Esophagus (tissue), 2 donors: ENCODE results near the gene SRGAP2C. TPM values are rescaled to one million over a fixed set of nuclear protein-coding genes. Genes with fewer than 3 reads are reported as not detected.
"Not testable (repeated sequence)": the region's sequence is repeated elsewhere in the genome, so short reads cannot be mapped to it uniquely, and the experiment has no call there.

ENCODE experiments used
- H3K27ac ChIP-seq, 2 donors: one replicate each; pipeline ENCODE4 v1.5.1; 2013; ENCODE audit warnings: low read depth in 2 of 2, mild to moderate bottlenecking in 2 of 2, inconsistent platforms in 1 of 2, low read length in 1 of 2, moderate library complexity in 1 of 2
- H3K27me3 ChIP-seq, 2 donors: one replicate each; pipeline ENCODE4 v1.6.1; 2013; ENCODE audit warnings: low read length in 2 of 2, control low read depth in 1 of 2, mild to moderate bottlenecking in 1 of 2; ENCODE audit not compliant: insufficient read depth in 2 of 2, control insufficient read depth in 1 of 2
- H3K36me3 ChIP-seq, 2 donors: one replicate each; pipeline ENCODE4 v1.6.1; 2013; ENCODE audit warnings: low read length in 1 of 2; ENCODE audit not compliant: control insufficient read depth in 2 of 2, insufficient read depth in 2 of 2
- H3K4me1 ChIP-seq, 2 donors: one replicate each; pipeline ENCODE4 v1.6.1; 2013; ENCODE audit warnings: low read length in 1 of 2; ENCODE audit not compliant: control insufficient read depth in 2 of 2, insufficient read depth in 2 of 2
- H3K4me3 ChIP-seq, 2 donors: one replicate each; pipeline ENCODE4 v1.5.1; 2013; ENCODE audit warnings: low read length in 2 of 2, mild to moderate bottlenecking in 2 of 2, low read depth in 1 of 2, moderate library complexity in 1 of 2
- H3K9me3 ChIP-seq, 2 donors: one replicate each; pipeline ENCODE4 v1.6.1; 2013; ENCODE audit warnings: mild to moderate bottlenecking in 2 of 2, low read depth in 1 of 2, low read length in 1 of 2, moderate library complexity in 1 of 2; ENCODE audit not compliant: control insufficient read depth in 2 of 2, insufficient read depth in 1 of 2
- WGBS, 2 donors: extraction: QIAGEN DNeasy Blood & Tissue Kit; methylation state at CpG; one replicate each; pipeline ENCODE4 v1.1.7; 2013; 5-methylcytosine and 5-hydroxymethylcytosine counted together
- polyA plus RNA-seq, 2 donors: library from polyadenylated mRNA; stranded (reverse); fragments of 200-250 nt; gene quantifications; one replicate each; pipeline ENCODE4 v1.2.3, GENCODE V29; 2013
- donor health status: healthy with polysubstance abuse.
- donor health status: Bipolar disorder and iron deficiency.

Gene SRGAP2C
- polyA plus RNA-seq, 2 donors, result 2.0 to 2.8 TPM

- H3K27me3 ChIP-seq, H3K4me1 ChIP-seq, H3K9me3 ChIP-seq, H3K36me3 ChIP-seq, H3K4me3 ChIP-seq, H3K27ac ChIP-seq: not testable (repeated sequence)
- 78 to 94% methylated on average over 2 of the region's 4 CpGs for WGBS, 2 donors
Measured at GRCh38 chr1:121271143-121271715, 86.5 kb downstream of the SRGAP2C start.

DNA sequence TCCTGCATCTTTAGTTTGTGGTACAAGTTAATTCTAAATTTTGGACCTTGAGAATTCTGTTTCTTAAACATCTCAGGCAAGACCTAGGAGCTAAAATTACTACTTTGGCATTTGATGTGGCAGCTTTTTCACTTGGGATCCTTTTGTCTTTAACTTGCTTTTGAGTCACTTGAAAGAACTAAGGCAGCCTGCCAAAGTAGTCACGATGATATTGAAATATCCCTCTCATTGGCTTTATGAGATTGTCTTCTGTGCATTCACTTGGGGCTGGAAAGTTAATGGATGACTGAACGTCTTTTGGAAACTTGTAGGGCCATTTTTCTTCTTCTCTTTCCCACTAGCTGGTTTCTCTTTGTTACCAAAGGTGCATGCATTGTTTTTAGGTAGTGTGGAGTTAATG, 90.7 kb downstream of the SRGAP2C start:
- not testable (repeated sequence) for H3K4me3 ChIP-seq, H3K27me3 ChIP-seq, H3K36me3 ChIP-seq, H3K27ac ChIP-seq, H3K9me3 ChIP-seq, H3K4me1 ChIP-seq
- WGBS, 2 donors, result 52 to 69% methylated on average over 2 of the region's 2 CpGs

- H3K4me1 ChIP-seq, H3K27ac ChIP-seq, H3K9me3 ChIP-seq, H3K4me3 ChIP-seq, H3K27me3 ChIP-seq, H3K36me3 ChIP-seq: not testable (repeated sequence)
- WGBS, 2 donors, result 86% methylated on average over 1 of the region's 3 CpGs; no CpG with 5 or more reads in 1 of the 2 donors
Measured at GRCh38 chr1:121278202-121278601, 93.4 kb downstream of the SRGAP2C start.

DNA sequence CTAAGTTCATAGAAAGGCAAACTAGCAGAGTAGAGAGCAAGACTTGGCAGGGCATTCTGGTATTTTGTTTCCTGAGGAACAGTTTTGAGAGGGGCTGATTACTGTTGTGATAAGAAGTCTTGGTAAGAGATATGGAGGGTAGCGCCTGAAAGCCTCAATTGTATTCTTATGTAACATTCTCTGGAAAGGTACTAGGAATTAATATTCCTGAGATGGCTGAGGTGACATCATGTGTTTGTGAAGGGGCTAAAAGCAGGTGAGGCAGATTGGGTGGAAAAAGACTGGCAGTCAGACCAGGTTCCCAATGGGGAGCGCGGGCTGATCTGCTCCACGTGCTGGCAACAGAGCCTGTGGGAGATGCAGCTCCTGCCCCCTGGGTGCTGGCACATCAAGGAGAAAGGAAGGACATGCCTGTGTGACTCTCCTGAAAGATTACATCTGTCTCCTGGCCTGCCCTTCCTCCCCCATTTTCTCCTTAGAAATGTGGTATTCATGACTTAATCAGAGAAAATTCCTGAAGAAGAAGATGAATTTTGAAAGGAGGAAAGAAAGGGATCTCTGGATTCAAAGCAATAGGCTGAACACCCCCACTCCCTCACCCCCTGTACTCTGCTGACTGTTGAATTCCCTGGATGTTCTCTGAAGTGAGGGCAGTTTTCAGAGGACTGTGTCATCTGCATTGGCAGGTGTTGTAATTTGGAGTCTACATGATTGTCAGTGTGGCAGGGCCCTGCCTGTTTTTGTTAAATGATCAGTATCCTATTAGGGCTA, 94.2 kb downstream of the SRGAP2C start:
- not testable (repeated sequence) for H3K36me3 ChIP-seq, H3K27me3 ChIP-seq, H3K9me3 ChIP-seq, H3K27ac ChIP-seq, H3K4me3 ChIP-seq, H3K4me1 ChIP-seq
- WGBS, 2 donors, result 20 to 92% methylated on average over 1 to 3 of the region's 4 CpGs

- not testable (repeated sequence) for H3K36me3 ChIP-seq, H3K27me3 ChIP-seq, H3K4me3 ChIP-seq, H3K4me1 ChIP-seq, H3K9me3 ChIP-seq, H3K27ac ChIP-seq
- WGBS, 2 donors, result 76 to 78% methylated on average over 1 of the region's 4 CpGs
Measured at GRCh38 chr1:121279548-121279898, 94.7 kb downstream of the SRGAP2C start.

DNA sequence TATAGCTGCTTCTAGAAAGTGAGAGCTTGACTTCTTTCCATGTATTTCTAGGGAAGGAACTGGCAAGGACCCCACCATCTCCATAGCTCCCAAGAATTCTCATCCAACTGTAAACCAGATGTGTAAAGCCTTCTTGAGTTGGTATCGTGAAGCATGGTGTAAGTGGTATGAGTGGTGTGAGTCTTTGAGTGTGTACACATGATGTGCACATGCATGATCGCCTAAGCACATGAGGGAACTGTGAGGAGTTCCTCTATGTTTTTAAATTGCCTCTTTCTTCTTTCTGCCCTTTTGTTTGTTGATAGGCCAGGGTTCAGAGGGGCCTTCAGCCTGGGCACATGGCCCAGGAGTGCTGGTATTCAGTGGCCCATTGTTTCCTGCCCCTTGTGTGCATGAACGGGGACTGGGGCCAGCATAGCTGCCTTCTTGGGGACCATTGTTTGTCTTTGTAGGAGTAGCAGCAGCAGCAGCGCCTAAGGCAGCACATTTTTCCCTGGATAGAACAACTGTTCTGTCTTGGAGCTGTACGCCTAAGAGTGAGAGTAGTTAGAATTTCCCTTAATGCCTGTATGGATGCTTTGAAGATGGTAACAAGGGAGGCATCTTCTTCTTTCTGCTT, 96.0 kb downstream of the SRGAP2C start:
- H3K27me3 ChIP-seq, H3K27ac ChIP-seq, H3K9me3 ChIP-seq, H3K36me3 ChIP-seq, H3K4me3 ChIP-seq, H3K4me1 ChIP-seq: not testable (repeated sequence)
- 69 to 70% methylated on average over 3 of the region's 5 CpGs for WGBS, 2 donors

DNA sequence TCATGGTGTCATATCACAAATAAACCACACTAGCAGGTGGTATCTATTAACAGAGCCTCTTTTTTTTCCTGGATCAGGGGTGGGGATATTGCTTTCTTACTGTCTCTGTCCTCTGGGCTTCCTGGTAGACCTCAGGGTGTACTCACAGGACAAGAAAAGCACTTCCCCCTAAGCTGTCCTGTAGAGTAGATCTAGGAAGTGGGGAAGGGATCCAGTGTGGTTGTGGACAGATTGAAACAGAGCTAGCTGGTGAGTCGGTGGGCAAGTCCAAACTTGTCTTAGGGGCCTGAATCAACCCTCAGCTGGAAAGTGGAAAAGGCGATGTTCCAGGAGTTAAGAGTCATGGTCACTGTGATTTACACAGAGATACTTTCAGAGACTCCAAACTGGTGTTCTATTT, 96.7 kb downstream of the SRGAP2C start:
- not testable (repeated sequence) for H3K4me3 ChIP-seq, H3K27ac ChIP-seq, H3K4me1 ChIP-seq, H3K36me3 ChIP-seq, H3K27me3 ChIP-seq, H3K9me3 ChIP-seq
- no CpG with 5 or more reads among the region's 2 CpGs for WGBS, 2 donors

- H3K9me3 ChIP-seq, H3K27me3 ChIP-seq, H3K27ac ChIP-seq, H3K4me1 ChIP-seq, H3K36me3 ChIP-seq, H3K4me3 ChIP-seq: not testable (repeated sequence)
Measured at GRCh38 chr1:121283587-121284180, 98.9 kb downstream of the SRGAP2C start.

DNA sequence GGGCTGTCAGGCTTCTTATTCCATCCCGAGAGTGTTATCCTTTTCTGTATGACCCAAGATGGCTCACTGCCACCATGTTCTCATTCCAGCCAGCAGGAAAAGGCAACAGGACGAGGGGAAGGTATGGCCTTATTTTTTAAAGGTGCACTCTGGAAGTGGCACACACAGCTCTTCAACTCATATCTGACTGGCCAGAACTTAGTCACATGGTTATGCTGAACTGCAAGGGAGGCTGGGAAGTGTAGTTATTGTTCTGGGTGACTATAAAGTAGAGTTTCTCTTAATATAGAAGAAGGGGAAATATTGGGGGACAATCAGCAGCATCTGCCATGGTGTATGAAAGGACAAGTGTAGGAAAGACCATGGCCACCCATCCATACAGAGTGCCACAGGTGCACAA, 107.8 kb downstream of the SRGAP2C start:
- not testable (repeated sequence) for H3K36me3 ChIP-seq, H3K27ac ChIP-seq, H3K9me3 ChIP-seq, H3K27me3 ChIP-seq, H3K4me3 ChIP-seq, H3K4me1 ChIP-seq
- WGBS, 2 donors, result 70 to 100% methylated on average over 1 of the region's 2 CpGs
